HK-2 (cell line): ENCODE results near the gene SMYD3.
"Not testable (repeated sequence)": the region's sequence is repeated elsewhere in the genome, so short reads cannot be mapped to it uniquely, and the experiment has no call there.

Source experiments
- DNase-seq: peaks from one replicate; pipeline ENCODE4 v3.0.0-alpha.2; 2018; ENCODE audit not compliant: unreplicated experiment

Gene SMYD3

GRCh38 chr1:246108278-246108925 is 398.7 kb downstream of the SMYD3 start:
- DNase-seq, result no peak

- DNase-seq, result no peak
These were observed 399.4 kb downstream of the SMYD3 start for GRCh38 chr1:246107516-246108277.

GRCh38 chr1:246106342-246106763 is 400.7 kb downstream of the SMYD3 start:
- DNase-seq, result no peak

GRCh38 chr1:246104927-246105326 is 402.2 kb downstream of the SMYD3 start:
- peak; percentile 12 for DNase-seq

- no peak for DNase-seq
These were observed 407.5 kb downstream of the SMYD3 start for GRCh38 chr1:246099570-246099969.

- DNase-seq, result no peak
These were observed 410.7 kb downstream of the SMYD3 start for GRCh38 chr1:246096356-246096755.

- no peak for DNase-seq
These were observed 411.6 kb downstream of the SMYD3 start for GRCh38 chr1:246095443-246095842.

GRCh38 chr1:246093230-246093629 is 413.8 kb downstream of the SMYD3 start:
- no peak for DNase-seq

- no peak for DNase-seq
These were observed 414.9 kb downstream of the SMYD3 start for GRCh38 chr1:246092136-246092535.

GRCh38 chr1:246091477-246091876 is 415.6 kb downstream of the SMYD3 start:
- DNase-seq, result no peak

- no peak for DNase-seq
These were observed 420.9 kb downstream of the SMYD3 start for GRCh38 chr1:246086191-246086590.

GRCh38 chr1:246083416-246083815 is 423.7 kb downstream of the SMYD3 start:
- DNase-seq, result no peak

GRCh38 chr1:246081856-246082668 is 425.0 kb downstream of the SMYD3 start:
- DNase-seq, result no peak

- no peak for DNase-seq
These were observed 425.9 kb downstream of the SMYD3 start for GRCh38 chr1:246081138-246081702.

GRCh38 chr1:246080031-246080430 is 427.0 kb downstream of the SMYD3 start:
- DNase-seq, result no peak

GRCh38 chr1:246078888-246079252 is 428.2 kb downstream of the SMYD3 start:
- DNase-seq, result no peak

GRCh38 chr1:246078126-246078887 is 428.8 kb downstream of the SMYD3 start:
- DNase-seq, result no peak

GRCh38 chr1:246077476-246077875 is 429.6 kb downstream of the SMYD3 start:
- no peak for DNase-seq

GRCh38 chr1:246074421-246074820 is 432.7 kb downstream of the SMYD3 start:
- no peak for DNase-seq

- no peak for DNase-seq
These were observed 434.6 kb downstream of the SMYD3 start for GRCh38 chr1:246072456-246072955.

- not testable (repeated sequence) for DNase-seq
These were observed 435.1 kb downstream of the SMYD3 start for GRCh38 chr1:246071981-246072380.
